GM12892 (cell line): ENCODE measurements around the gene NDRG4.

ENCODE experiments used
- POLR2A ChIP-seq: IDR thresholded peaks from 2 replicates; pipeline ENCODE4 v1.6.1; 2011; ENCODE audit warnings: low read depth, low read length, control low read depth
- POLR2AphosphoS5 ChIP-seq: IDR thresholded peaks from 2 replicates; pipeline ENCODE4 v1.6.1; 2011; ENCODE audit warnings: low read depth, low read length, control low read depth
- TAF1 ChIP-seq: IDR thresholded peaks from 2 replicates; pipeline ENCODE4 v1.6.1; 2011; ENCODE audit warnings: low read depth, mild to moderate bottlenecking, control low read depth, low read length, borderline replicate concordance

DNA sequence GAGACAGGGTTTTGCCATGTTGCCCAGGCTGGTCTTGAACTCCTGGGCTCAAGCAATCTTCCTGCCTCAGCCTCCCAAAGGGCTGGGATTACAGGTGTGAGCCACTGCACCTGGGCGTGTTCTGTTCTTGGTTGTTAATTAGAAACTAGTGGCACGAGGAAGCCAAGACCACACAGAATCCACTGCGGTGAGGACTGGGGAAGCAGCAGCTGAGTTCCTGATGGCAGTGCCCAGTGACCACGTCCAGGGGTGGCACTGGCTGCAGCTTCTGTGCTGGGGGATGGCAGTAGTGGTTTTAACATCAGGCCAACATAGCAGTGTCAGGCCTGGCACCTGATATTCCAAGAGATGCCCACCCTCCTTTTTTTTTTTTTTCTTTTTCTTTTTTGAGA is 39.7 kb upstream of the NDRG4 start:
- TF ChIP-seq TAF1 (no peak), POLR2A (no peak), POLR2AphosphoS5 (no peak)
